H9 (cell line): ENCODE data around the gene PRELID2. TPM values are rescaled to one million over a fixed set of nuclear protein-coding genes. Genes with fewer than 3 reads are reported as not detected.

Experiments used
- DNase-seq: peaks from one replicate; pipeline ENCODE4 v3.0.0-alpha.2; 2017
- H2AFZ ChIP-seq: one replicate; pipeline ENCODE4 v1.6.1; 2013; ENCODE audit warnings: mild to moderate bottlenecking, low read length, control low read depth, moderate library complexity
- H2AK5ac ChIP-seq: 2 replicates; pipeline ENCODE4 v1.6.1; 2013; ENCODE audit warnings: low read length, control low read depth, mixed read lengths; ENCODE audit not compliant: insufficient read length
- H2BK120ac ChIP-seq: one replicate; pipeline ENCODE4 v1.6.1; 2013; ENCODE audit warnings: low read depth, mild to moderate bottlenecking, low read length, control low read depth, inconsistent platforms; ENCODE audit not compliant: poor library complexity, severe bottlenecking
- H2BK12ac ChIP-seq: 2 replicates; pipeline ENCODE4 v1.6.1; 2013; ENCODE audit warnings: low read length, control low read depth, mixed read lengths, low read depth; ENCODE audit not compliant: insufficient read length
- H2BK15ac ChIP-seq: 2 replicates; pipeline ENCODE4 v1.6.1; 2013; ENCODE audit warnings: low read depth, low read length, control low read depth
- H2BK20ac ChIP-seq: one replicate; pipeline ENCODE4 v1.6.1; 2013; ENCODE audit warnings: low read depth, mild to moderate bottlenecking, low read length, control low read depth, inconsistent platforms; ENCODE audit not compliant: poor library complexity, severe bottlenecking
- H2BK5ac ChIP-seq: 2 replicates; pipeline ENCODE4 v1.6.1; 2013; ENCODE audit warnings: low read length, control low read depth, mixed read lengths; ENCODE audit not compliant: insufficient read length
- H3K14ac ChIP-seq: 2 replicates; pipeline ENCODE4 v1.6.1; 2013; ENCODE audit warnings: low read length, control low read depth; ENCODE audit not compliant: insufficient read depth
- H3K18ac ChIP-seq: 2 replicates; pipeline ENCODE4 v1.6.1; 2013; ENCODE audit warnings: low read depth, mild to moderate bottlenecking, mixed read lengths, low read length, control low read depth; ENCODE audit not compliant: insufficient read length
- H3K23ac ChIP-seq: 2 replicates; pipeline ENCODE4 v1.6.1; 2013; ENCODE audit warnings: low read length, control low read depth, mixed read lengths, low read depth; ENCODE audit not compliant: insufficient read length
- H3K23me2 ChIP-seq: 2 replicates; pipeline ENCODE4 v1.6.1; 2013; ENCODE audit warnings: low read depth, mild to moderate bottlenecking, mixed read lengths, low read length, control low read depth; ENCODE audit not compliant: insufficient read length, poor library complexity, severe bottlenecking
- H3K27ac ChIP-seq: 2 replicates; pipeline ENCODE4 v1.5.1; 2013; ENCODE audit warnings: low read length, control low read depth, mixed read lengths, low read depth; ENCODE audit not compliant: insufficient read length
- H3K27me3 ChIP-seq: 2 replicates; pipeline ENCODE4 v1.6.1; 2013; ENCODE audit warnings: low read length, control low read depth, inconsistent platforms; ENCODE audit not compliant: insufficient read depth
- H3K4ac ChIP-seq: 2 replicates; pipeline ENCODE4 v1.6.1; 2013; ENCODE audit warnings: low read depth, mild to moderate bottlenecking, control low read depth, inconsistent platforms, low read length, moderate library complexity
- H3K4me1 ChIP-seq: 2 replicates; pipeline ENCODE4 v1.6.1; 2013; ENCODE audit warnings: low read length, control low read depth, inconsistent platforms; ENCODE audit not compliant: insufficient read depth
- H3K4me2 ChIP-seq: 2 replicates; pipeline ENCODE4 v1.6.1; 2013; ENCODE audit warnings: low read length, control low read depth, mixed read lengths; ENCODE audit not compliant: insufficient read length, insufficient read depth
- H3K56ac ChIP-seq: 2 replicates; pipeline ENCODE4 v1.6.1; 2013; ENCODE audit warnings: low read depth, mild to moderate bottlenecking, mixed read lengths, low read length, control low read depth; ENCODE audit not compliant: insufficient read length
- H3K79me1 ChIP-seq: 2 replicates; pipeline ENCODE4 v1.6.1; 2013; ENCODE audit warnings: low read depth, mild to moderate bottlenecking, moderate library complexity, low read length, control low read depth, inconsistent platforms; ENCODE audit not compliant: insufficient read depth, poor library complexity, severe bottlenecking
- H3K79me2 ChIP-seq: 2 replicates; pipeline ENCODE4 v1.6.1; 2013; ENCODE audit warnings: low read length, control low read depth, inconsistent platforms; ENCODE audit not compliant: insufficient read depth
- H3K9ac ChIP-seq: 2 replicates; pipeline ENCODE4 v1.6.1; 2013; ENCODE audit warnings: low read length, control low read depth, mixed read lengths; ENCODE audit not compliant: insufficient read length; ENCODE audit errors: extremely low read depth
- H3K9me3 ChIP-seq: one replicate; pipeline ENCODE4 v1.6.1; 2013; ENCODE audit warnings: low read depth, low read length, inconsistent platforms; ENCODE audit not compliant: control insufficient read depth
- H3T11ph ChIP-seq: one replicate; pipeline ENCODE4 v1.6.1; 2013; ENCODE audit warnings: mild to moderate bottlenecking, low read length, control low read depth, inconsistent platforms
- H4K20me1 ChIP-seq: one replicate; pipeline ENCODE4 v1.6.1; 2013; ENCODE audit not compliant: control insufficient read depth, insufficient read length, insufficient read depth
- H4K5ac ChIP-seq: 2 replicates; pipeline ENCODE4 v1.6.1; 2013; ENCODE audit warnings: low read depth, mild to moderate bottlenecking, mixed read lengths, low read length, control low read depth; ENCODE audit not compliant: insufficient read length
- H4K8ac ChIP-seq: replicated peaks from 2 replicates; pipeline ENCODE4 v1.6.1; 2013; ENCODE audit warnings: low read length, control low read depth, mixed read lengths, low read depth; ENCODE audit not compliant: insufficient read length
- H4K91ac ChIP-seq: 2 replicates; pipeline ENCODE4 v1.6.1; 2013; ENCODE audit warnings: low read depth, mild to moderate bottlenecking, moderate library complexity, mixed read lengths, low read length, control low read depth; ENCODE audit not compliant: insufficient read length
- H3K27ac Mint-ChIP-seq, 3 experiments: 2 replicates in 2 of 3; 3 replicates in 1 of 3; pipeline ENCODE4 v1.8.0; 2020 to 2021; ENCODE audit warnings: mixed read lengths in 3 of 3, mild to moderate bottlenecking in 1 of 3, moderate library complexity in 1 of 3
- H3K27me3 Mint-ChIP-seq: 2 replicates; pipeline ENCODE4 v1.8.0; 2021; ENCODE audit warnings: low read depth, mild to moderate bottlenecking, moderate library complexity, mixed read lengths
- H3K36me3 Mint-ChIP-seq, 3 experiments: 2 replicates in 2 of 3; 3 replicates in 1 of 3; pipeline ENCODE4 v1.8.0; 2020 to 2021; ENCODE audit warnings: low read depth in 3 of 3, mixed read lengths in 3 of 3; ENCODE audit not compliant: insufficient read depth in 1 of 3
- H3K4me1 Mint-ChIP-seq, 2 experiments: 2 replicates each; pipeline ENCODE4 v1.8.0; 2020; ENCODE audit warnings: mixed read lengths in 2 of 2
- H3K4me3 Mint-ChIP-seq, 2 experiments: 2 replicates in 1 of 2; 3 replicates in 1 of 2; pipeline ENCODE4 v1.8.0; 2020 to 2021; ENCODE audit warnings: mild to moderate bottlenecking in 2 of 2, mixed read lengths in 2 of 2, moderate library complexity in 1 of 2
- H3K9me3 Mint-ChIP-seq, 2 experiments: 2 replicates in 1 of 2; 3 replicates in 1 of 2; pipeline ENCODE4 v1.8.0; 2020; ENCODE audit warnings: mild to moderate bottlenecking in 2 of 2, mixed read lengths in 2 of 2, moderate library complexity in 1 of 2
- total RNA-seq: library from RNA; stranded (reverse); gene quantifications from 2 replicates; pipeline ENCODE4 v1.2.1, GENCODE V29; 2021
- TF ChIP-seq, protein P1 (sequence below): fragments of 200-600 bp; sonication (generic); conservative IDR thresholded peaks from 3 replicates; pipeline ENCODE4 v1.8.0; 2021; ENCODE audit warnings: antibody characterized with exemption, mild to moderate bottlenecking

Gene PRELID2
- total RNA-seq, 1 experiment from 2014 or later = 13.2 TPM

DNA sequence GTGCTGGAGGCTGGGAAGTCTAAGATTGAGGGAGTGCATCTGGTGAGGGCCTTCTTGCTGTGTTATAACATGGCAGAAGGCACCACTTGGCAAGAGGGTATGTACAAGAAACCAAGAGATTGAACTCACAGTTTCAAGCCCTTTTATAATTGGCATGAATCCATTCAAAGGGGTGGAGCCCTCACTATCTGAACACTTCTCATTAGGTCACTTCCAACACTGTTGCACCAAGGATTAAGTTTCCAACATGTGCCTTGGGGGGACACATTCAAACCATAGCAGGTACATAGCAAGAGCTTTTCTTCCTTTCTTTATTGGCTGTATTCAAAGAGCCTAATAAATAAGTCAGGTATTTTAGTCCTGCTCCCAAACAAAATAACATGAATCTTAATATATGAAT, 62.7 kb downstream of the PRELID2 start:
- Histone ChIP-seq H2BK12ac (no peak overlapping the region), H3K23me2 (no peaks in the 10 kb centered on the region), H4K91ac (no peak overlapping the region), H3K9me3 (no peaks in the 10 kb centered on the region), H2AFZ (no peak overlapping the region), H2AK5ac (no peak overlapping the region), H4K20me1 (no peaks in the 10 kb centered on the region), H3T11ph (no peak overlapping the region), H3K56ac (no peak overlapping the region), H4K8ac (no peak overlapping the region), H3K4me2 (no peak overlapping the region), H4K5ac (no peak overlapping the region), H3K4ac (no peak overlapping the region), H2BK20ac (no peak overlapping the region), H3K79me1 (no peaks in the 10 kb centered on the region), H2BK15ac (no peak overlapping the region), H3K4me1 (0 out of 2 replicates have a peak, but pooled peaks cover 2% of the 10 kb centered on the region), H3K27ac (no peak overlapping the region), H3K27me3 (no peaks in the 10 kb centered on the region), H3K14ac (no peak overlapping the region), H2BK5ac (no peak overlapping the region), H3K23ac (no peak overlapping the region), H3K9ac (no peak overlapping the region), H2BK120ac (no peak overlapping the region), H3K79me2 (no peaks in the 10 kb centered on the region), H3K18ac (no peak overlapping the region)
- Mint-ChIP-seq H3K27me3 (no peaks in the 10 kb centered on the region; the same call in 1 of the 2 replicates), H3K36me3 (peaks cover 2 to 3% (median 3%) of the 10 kb centered on the region in 3 experiments; a peak in 6 of 7 replicates), H3K4me3 (no peak overlapping the region), H3K9me3 (peaks cover 1 to 5% of the 10 kb centered on the region in 2 experiments), H3K27ac (no peak overlapping the region), H3K4me1 (peaks cover 5 to 6% of the 10 kb centered on the region in 2 experiments)
- TF ChIP-seq, protein P1, sequence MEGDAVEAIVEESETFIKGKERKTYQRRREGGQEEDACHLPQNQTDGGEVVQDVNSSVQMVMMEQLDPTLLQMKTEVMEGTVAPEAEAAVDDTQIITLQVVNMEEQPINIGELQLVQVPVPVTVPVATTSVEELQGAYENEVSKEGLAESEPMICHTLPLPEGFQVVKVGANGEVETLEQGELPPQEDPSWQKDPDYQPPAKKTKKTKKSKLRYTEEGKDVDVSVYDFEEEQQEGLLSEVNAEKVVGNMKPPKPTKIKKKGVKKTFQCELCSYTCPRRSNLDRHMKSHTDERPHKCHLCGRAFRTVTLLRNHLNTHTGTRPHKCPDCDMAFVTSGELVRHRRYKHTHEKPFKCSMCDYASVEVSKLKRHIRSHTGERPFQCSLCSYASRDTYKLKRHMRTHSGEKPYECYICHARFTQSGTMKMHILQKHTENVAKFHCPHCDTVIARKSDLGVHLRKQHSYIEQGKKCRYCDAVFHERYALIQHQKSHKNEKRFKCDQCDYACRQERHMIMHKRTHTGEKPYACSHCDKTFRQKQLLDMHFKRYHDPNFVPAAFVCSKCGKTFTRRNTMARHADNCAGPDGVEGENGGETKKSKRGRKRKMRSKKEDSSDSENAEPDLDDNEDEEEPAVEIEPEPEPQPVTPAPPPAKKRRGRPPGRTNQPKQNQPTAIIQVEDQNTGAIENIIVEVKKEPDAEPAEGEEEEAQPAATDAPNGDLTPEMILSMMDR = no peak
- DNase-seq = no peak
